Duodenal mucosa (tissue), 2 donors: Measurements from ENCODE around the gene ANLN.

Experiments used
- H3K27ac ChIP-seq: one replicate; pipeline ENCODE4 v1.7.0; 2013; ENCODE audit warnings: low read depth, low read length
- H3K27me3 ChIP-seq, 2 donors: one replicate each; pipeline ENCODE4 v1.7.0; 2013; ENCODE audit warnings: low read length in 2 of 2, control low read depth in 1 of 2; ENCODE audit not compliant: insufficient read depth in 2 of 2, control insufficient read depth in 1 of 2
- H3K36me3 ChIP-seq, 2 donors: one replicate each; pipeline ENCODE4 v1.7.0; 2013; ENCODE audit warnings: low read length in 2 of 2, control low read depth in 1 of 2; ENCODE audit not compliant: insufficient read depth in 2 of 2, control insufficient read depth in 1 of 2
- H3K4me1 ChIP-seq, 2 donors: one replicate each; pipeline ENCODE4 v1.7.0; 2013; ENCODE audit warnings: low read length in 2 of 2, control low read depth in 1 of 2; ENCODE audit not compliant: insufficient read depth in 2 of 2, control insufficient read depth in 1 of 2
- H3K4me3 ChIP-seq, 2 donors: one replicate each; pipeline ENCODE4 v1.7.0; 2013; ENCODE audit warnings: low read length in 2 of 2, low read depth in 1 of 2
- H3K9ac ChIP-seq, 2 donors: one replicate each; pipeline ENCODE4 v1.7.0; 2013; ENCODE audit warnings: low read length in 2 of 2, low read depth in 1 of 2
- H3K9me3 ChIP-seq, 2 donors: one replicate each; pipeline ENCODE4 v1.7.0; 2013; ENCODE audit warnings: low read length in 2 of 2, control low read depth in 1 of 2; ENCODE audit not compliant: control insufficient read depth in 1 of 2

The ANLN gene

GRCh38 chr7:36438211-36438610, 48.5 kb downstream of the ANLN start:
- H3K4me1 ChIP-seq = no peaks in the 10 kb centered on the region
- no peak overlapping the region for H3K27ac ChIP-seq
- no peaks in the 10 kb centered on the region for H3K9me3 ChIP-seq
- H3K36me3 ChIP-seq = peaks cover 0 to 2% of the 10 kb centered on the region in 2 donors
- no peak overlapping the region for H3K9ac ChIP-seq
- H3K27me3 ChIP-seq = no peaks in the 10 kb centered on the region
- no peak overlapping the region for H3K4me3 ChIP-seq

- Histone ChIP-seq H3K4me3 (no peak overlapping the region), H3K9ac (no peak overlapping the region), H3K27ac (no peak overlapping the region), H3K27me3 (no peaks in the 10 kb centered on the region), H3K9me3 (no peaks in the 10 kb centered on the region), H3K36me3 (no peaks in the 10 kb centered on the region), H3K4me1 (no peaks in the 10 kb centered on the region)
Observed at GRCh38 chr7:36439624-36440023, 50.0 kb downstream of the ANLN start.

GRCh38 chr7:36440880-36441279, 51.2 kb downstream of the ANLN start:
- no peaks in the 10 kb centered on the region for H3K27me3 ChIP-seq
- H3K4me3 ChIP-seq = no peak overlapping the region
- no peak overlapping the region for H3K9ac ChIP-seq
- H3K27ac ChIP-seq = no peak overlapping the region
- H3K4me1 ChIP-seq = no peaks in the 10 kb centered on the region
- no peaks in the 10 kb centered on the region for H3K36me3 ChIP-seq
- no peaks in the 10 kb centered on the region for H3K9me3 ChIP-seq

- no peaks in the 10 kb centered on the region for H3K9me3 ChIP-seq
- H3K4me1 ChIP-seq = no peaks in the 10 kb centered on the region
- no peaks in the 10 kb centered on the region for H3K36me3 ChIP-seq
- no peak overlapping the region for H3K9ac ChIP-seq
- no peaks in the 10 kb centered on the region for H3K27me3 ChIP-seq
- H3K27ac ChIP-seq = no peak overlapping the region
- H3K4me3 ChIP-seq = no peak overlapping the region
Observed at GRCh38 chr7:36441344-36442022, 51.8 kb downstream of the ANLN start.

GRCh38 chr7:36448781-36449379, 59.2 kb downstream of the ANLN start:
- Histone ChIP-seq H3K9ac (no peak overlapping the region), H3K27me3 (no peaks in the 10 kb centered on the region), H3K27ac (no peak overlapping the region), H3K4me1 (no peaks in the 10 kb centered on the region), H3K9me3 (no peaks in the 10 kb centered on the region), H3K4me3 (no peak overlapping the region), H3K36me3 (peaks cover 0 to 3% of the 10 kb centered on the region in 2 donors)

GRCh38 chr7:36449685-36450084, 60.0 kb downstream of the ANLN start:
- H3K27me3 ChIP-seq = no peaks in the 10 kb centered on the region
- H3K9ac ChIP-seq = no peak overlapping the region
- H3K4me1 ChIP-seq = no peaks in the 10 kb centered on the region
- no peak overlapping the region for H3K4me3 ChIP-seq
- H3K36me3 ChIP-seq = peaks cover 0 to 3% of the 10 kb centered on the region in 2 donors
- no peaks in the 10 kb centered on the region for H3K9me3 ChIP-seq
- H3K27ac ChIP-seq = no peak overlapping the region

- no peak overlapping the region for H3K9ac ChIP-seq
- no peaks in the 10 kb centered on the region for H3K9me3 ChIP-seq
- no peak overlapping the region for H3K4me3 ChIP-seq
- H3K36me3 ChIP-seq = peaks cover 0 to 3% of the 10 kb centered on the region in 2 donors
- no peaks in the 10 kb centered on the region for H3K4me1 ChIP-seq
- H3K27me3 ChIP-seq = no peaks in the 10 kb centered on the region
- H3K27ac ChIP-seq = no peak overlapping the region
Observed at GRCh38 chr7:36453769-36454168, 64.1 kb downstream of the ANLN start.

- H3K9me3 ChIP-seq = no peaks in the 10 kb centered on the region
- H3K27ac ChIP-seq = no peak overlapping the region
- no peaks in the 10 kb centered on the region for H3K36me3 ChIP-seq
- H3K27me3 ChIP-seq = no peaks in the 10 kb centered on the region
- H3K4me1 ChIP-seq = no peaks in the 10 kb centered on the region
- no peak overlapping the region for H3K4me3 ChIP-seq
- no peak overlapping the region for H3K9ac ChIP-seq
Observed at GRCh38 chr7:36455646-36456045, 66.0 kb downstream of the ANLN start.

GRCh38 chr7:36456138-36456537, 66.5 kb downstream of the ANLN start:
- Histone ChIP-seq H3K9ac (no peak overlapping the region), H3K36me3 (no peaks in the 10 kb centered on the region), H3K27me3 (no peaks in the 10 kb centered on the region), H3K9me3 (no peaks in the 10 kb centered on the region), H3K4me1 (no peaks in the 10 kb centered on the region), H3K27ac (no peak overlapping the region), H3K4me3 (no peak overlapping the region)

- no peaks in the 10 kb centered on the region for H3K36me3 ChIP-seq
- H3K9me3 ChIP-seq = no peaks in the 10 kb centered on the region
- no peaks in the 10 kb centered on the region for H3K27me3 ChIP-seq
- H3K4me3 ChIP-seq = no peak overlapping the region
- no peaks in the 10 kb centered on the region for H3K4me1 ChIP-seq
- H3K27ac ChIP-seq = no peak overlapping the region
- H3K9ac ChIP-seq = no peak overlapping the region
Observed at GRCh38 chr7:36456548-36456947, 66.9 kb downstream of the ANLN start.
